GM10266 (cell line): Measurements from ENCODE around the gene RMC1.

Experiments used
- DNase-seq: peaks from one replicate; pipeline ENCODE4 v3.0.0; 2012; ENCODE audit errors: extremely low spot score
- TF ChIP-seq, protein P1 (sequence below): IDR thresholded peaks from 2 replicates; pipeline ENCODE4 v1.5.1; 2012; ENCODE audit warnings: mild to moderate bottlenecking, low read depth; ENCODE audit not compliant: control insufficient read depth, insufficient read depth; ENCODE audit errors: missing control alignments

The RMC1 gene

DNA sequence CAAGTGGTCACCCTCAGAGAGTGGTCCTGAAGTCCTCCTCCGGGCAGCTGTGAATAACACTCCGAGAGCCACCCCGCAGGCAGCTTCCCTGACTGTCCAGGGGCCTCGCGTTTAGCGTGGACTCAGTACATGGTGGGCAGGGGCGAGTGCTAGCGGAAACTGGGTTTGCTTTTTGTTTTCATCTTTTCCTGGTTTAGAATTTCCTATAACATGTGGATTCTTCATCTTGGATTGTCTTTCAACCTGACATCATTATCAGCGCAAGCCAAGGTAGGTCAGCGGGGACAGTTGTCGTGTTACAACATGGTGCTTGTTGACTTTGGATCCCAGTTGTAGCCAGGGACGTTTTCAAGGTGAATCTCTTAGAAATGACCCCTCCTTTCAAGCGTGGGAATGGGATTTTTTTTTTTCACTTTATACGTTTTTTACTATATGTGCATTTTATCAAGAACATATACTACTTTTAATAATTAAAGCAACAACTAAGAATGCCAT, 20.9 kb downstream of the RMC1 start:
- DNase-seq: no peak
- TF ChIP-seq, protein P1, sequence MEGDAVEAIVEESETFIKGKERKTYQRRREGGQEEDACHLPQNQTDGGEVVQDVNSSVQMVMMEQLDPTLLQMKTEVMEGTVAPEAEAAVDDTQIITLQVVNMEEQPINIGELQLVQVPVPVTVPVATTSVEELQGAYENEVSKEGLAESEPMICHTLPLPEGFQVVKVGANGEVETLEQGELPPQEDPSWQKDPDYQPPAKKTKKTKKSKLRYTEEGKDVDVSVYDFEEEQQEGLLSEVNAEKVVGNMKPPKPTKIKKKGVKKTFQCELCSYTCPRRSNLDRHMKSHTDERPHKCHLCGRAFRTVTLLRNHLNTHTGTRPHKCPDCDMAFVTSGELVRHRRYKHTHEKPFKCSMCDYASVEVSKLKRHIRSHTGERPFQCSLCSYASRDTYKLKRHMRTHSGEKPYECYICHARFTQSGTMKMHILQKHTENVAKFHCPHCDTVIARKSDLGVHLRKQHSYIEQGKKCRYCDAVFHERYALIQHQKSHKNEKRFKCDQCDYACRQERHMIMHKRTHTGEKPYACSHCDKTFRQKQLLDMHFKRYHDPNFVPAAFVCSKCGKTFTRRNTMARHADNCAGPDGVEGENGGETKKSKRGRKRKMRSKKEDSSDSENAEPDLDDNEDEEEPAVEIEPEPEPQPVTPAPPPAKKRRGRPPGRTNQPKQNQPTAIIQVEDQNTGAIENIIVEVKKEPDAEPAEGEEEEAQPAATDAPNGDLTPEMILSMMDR: no peak

DNA sequence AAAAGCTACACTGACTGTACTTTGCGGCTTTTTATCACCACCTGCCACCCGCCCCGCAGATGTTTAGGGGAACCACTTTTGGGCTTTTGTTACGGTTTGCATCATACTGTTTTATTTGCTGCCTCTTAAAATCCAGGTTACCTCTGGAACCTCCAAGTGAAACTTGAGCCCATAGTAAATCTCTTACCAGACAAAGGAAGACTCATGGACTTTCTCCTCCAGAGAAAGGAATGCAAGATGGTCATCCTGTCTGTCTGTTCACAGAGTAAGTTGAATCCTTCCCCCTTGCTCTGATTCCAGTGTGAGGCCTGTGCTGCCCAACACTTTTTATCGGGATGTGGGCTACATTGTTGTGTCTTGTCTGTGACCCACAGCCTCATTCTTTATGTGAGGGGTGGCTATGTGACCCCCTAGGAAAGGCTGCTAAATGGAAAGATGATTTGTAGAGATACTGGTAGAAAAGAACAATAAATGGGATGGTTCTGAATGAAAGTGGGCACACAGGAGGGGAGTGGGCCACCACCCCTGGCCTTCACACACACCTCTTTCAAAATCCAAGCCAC, 23.3 kb downstream of the RMC1 start:
- TF ChIP-seq, protein P1: no peak
- DNase-seq: no peak

DNA sequence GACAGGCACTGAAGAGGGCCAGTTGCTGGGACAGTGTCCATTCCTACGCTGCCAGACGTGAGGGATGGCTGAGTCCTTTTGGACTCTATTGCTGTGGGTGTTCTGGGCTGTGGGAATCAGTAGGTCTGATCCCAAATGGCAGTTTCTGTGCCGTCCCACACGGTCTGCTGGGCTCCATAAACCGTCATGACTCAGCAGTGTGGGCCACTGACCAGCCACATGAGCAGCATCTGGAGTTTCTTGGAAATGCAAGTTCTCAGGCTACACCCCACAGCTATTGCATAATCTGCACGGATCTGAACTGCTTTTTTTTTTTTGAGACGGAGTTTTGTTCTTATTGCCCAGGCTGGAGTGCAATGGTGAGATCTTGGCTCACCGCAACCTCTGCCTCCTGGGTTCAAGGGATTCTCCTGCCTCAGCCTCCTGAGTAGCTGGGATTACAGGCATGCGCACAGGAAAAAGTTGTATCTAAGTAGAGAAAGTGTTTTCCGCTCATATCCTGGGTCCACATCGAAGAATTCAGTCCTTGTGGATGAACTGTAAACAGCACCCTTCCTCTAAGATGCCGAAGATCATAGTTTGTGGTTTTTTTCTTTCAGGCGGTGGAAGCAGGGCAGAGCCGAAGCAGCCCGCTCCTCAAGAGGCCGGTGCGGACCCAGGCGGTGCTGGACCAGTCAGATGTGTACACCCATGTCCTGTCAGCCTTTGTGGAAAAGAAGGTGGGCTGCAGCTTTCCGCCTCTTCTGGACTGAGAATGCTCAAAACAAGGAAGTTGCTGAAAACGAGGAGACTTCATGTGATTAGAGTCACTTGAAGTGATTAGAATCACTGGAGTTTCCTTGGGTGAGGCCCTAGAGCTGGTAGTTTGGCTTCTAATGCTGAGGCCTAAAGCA, 25.5 kb downstream of the RMC1 start:
- no peak for DNase-seq
- TF ChIP-seq, protein P1: no peak

DNA sequence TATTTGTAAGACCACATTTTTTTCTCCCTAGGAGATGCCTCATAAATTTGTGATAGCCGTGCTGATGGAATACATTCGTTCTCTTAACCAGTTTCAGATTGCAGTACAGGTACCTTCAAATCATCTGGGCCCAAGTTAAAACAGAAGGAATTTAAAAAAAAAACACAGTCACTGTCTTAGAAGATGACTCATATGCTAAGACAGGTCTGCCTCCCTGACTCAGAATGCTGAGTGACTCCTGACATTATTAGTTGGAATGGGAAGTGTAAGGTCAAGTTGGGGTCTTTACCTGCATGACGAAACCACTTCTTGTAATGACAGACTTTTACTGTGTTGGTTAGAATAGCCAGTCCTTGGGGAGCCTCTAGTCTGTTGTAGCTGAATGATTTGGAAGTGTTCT, 26.3 kb downstream of the RMC1 start:
- TF ChIP-seq, protein P1: no peak
- DNase-seq: no peak

DNA sequence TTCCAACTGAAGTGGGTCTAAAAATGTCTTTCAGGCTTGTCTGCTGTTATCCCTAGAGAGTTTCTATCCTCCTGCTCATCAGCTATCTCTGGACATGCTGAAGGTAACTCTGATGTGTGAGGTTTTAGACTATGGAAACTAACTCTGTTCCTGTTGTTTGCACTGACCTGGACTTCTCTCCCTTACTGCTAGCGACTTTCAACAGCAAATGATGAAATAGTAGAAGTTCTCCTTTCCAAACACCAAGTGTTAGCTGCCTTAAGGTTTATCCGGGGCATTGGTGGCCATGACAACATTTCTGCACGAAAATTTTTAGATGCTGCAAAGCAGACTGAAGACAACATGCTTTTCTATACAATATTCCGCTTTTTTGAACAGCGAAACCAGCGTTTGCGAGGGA, 26.9 kb downstream of the RMC1 start:
- no peak for DNase-seq
- TF ChIP-seq, protein P1: no peak

DNA sequence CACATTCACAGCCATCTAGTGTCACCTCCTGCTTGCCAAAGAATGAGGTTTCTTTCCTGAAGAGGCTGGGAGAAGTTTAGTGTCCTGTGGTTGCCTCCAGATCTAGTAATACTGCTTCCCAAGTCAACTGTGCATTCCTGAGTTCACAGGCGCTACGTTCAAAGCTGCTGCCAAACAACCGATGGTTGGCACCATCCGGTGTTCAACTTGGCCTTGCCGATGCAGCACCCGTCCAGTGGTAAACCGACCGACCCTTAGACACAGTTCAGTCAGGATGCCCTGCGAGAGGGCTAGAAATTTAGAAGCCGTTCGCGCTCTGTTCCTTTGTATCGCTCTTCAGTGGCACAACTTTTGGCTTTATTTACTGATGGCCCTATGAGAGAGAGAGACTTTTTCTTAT, 28.6 kb downstream of the RMC1 start:
- TF ChIP-seq, protein P1: no peak
- no peak for DNase-seq

DNA sequence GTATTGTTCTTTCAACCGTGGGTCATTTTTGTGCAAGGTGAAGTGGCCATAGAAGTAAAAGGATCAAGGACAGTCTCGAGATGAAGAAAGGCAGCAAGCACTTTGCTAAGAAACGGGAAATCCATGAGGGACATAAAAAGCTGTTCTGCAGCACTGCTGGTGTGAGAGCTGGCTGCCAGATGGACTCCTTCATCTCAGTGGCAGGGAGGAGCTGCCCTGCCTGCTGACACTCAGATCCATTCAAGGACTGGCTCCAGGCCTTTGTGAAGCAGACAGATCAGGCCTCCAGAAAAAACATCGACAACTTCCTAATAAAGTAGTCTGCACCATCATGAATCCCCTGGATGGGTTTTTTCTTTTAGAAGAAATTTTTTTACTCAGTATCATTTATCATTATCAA, 29.5 kb downstream of the RMC1 start:
- DNase-seq: no peak
- TF ChIP-seq, protein P1: no peak
